GM12872 (cell line): ENCODE data around the gene GATAD2B.

Source experiments
- TF ChIP-seq, protein P1 (sequence below): IDR thresholded peaks from 3 replicates; pipeline ENCODE4 v1.5.1; 2011; ENCODE audit warnings: low read depth, mild to moderate bottlenecking, low read length, moderate library complexity; ENCODE audit not compliant: insufficient read depth

Gene GATAD2B

DNA sequence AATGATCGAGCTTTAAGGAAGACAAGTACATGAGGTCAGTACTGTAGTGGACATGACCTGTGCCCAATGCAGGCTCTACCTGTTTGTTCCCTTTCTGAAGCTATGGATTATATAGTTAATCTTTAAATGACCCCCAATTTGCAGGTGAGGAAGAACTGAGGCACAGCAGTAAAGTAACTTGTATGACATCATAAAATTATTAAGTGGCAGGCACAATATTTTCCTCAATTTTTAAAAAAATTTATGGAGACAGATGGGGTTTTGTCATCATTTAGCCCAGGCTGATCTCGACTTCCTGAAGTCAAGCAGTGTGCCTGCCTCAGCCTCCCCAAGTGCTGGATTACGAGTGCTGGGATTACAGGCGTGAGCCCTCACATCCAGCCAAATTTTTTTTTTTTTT lies 3.6 kb upstream of the GATAD2B start:
- TF ChIP-seq, protein P1, sequence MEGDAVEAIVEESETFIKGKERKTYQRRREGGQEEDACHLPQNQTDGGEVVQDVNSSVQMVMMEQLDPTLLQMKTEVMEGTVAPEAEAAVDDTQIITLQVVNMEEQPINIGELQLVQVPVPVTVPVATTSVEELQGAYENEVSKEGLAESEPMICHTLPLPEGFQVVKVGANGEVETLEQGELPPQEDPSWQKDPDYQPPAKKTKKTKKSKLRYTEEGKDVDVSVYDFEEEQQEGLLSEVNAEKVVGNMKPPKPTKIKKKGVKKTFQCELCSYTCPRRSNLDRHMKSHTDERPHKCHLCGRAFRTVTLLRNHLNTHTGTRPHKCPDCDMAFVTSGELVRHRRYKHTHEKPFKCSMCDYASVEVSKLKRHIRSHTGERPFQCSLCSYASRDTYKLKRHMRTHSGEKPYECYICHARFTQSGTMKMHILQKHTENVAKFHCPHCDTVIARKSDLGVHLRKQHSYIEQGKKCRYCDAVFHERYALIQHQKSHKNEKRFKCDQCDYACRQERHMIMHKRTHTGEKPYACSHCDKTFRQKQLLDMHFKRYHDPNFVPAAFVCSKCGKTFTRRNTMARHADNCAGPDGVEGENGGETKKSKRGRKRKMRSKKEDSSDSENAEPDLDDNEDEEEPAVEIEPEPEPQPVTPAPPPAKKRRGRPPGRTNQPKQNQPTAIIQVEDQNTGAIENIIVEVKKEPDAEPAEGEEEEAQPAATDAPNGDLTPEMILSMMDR, result no peak

DNA sequence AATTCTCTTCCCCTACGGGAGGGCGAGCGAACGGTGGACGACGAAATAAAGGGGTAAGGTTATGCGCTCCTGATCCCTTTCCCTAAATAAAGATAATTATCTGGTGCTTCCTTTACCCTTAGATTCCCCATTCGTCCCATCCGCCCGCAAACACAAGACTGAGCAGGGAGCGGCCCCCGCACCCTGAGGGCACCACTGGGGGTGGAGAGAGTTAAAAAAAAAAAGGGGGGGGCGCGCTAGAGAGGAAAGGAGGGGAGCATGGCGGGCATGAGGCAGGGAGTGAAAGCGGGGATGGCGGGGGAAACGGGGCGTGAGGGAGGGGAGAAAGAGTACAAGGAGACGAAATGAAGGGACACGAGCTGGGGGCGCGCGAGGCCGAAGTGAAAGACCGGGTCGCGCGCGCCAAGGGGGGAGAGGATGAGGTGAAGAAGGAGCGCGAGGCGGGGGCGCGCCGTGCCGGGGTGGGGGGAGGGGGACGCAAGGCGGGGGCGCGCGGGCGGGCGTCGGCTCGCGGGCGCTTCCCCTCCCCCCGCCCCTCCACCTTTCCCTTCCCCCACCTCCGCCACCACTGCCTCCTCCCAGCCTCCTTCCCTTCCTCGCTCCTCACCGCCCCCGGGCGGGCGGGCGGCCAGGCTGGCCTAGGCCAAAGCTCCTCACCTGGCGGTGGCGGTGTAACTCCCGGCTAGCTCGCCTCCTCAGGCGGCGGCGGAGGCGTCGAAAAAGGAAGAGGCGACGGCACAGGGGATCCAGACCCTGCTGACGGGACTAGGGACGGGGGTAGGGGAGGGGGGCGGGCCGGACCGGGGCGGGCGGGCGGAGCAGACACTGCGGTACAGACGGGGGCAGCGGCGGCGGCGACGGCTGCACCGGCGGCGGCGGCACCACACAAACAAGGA lies 448 bp downstream of the GATAD2B start:
- TF ChIP-seq, protein P1, result peak; percentile 27; the same call in 1 of the 3 replicates

DNA sequence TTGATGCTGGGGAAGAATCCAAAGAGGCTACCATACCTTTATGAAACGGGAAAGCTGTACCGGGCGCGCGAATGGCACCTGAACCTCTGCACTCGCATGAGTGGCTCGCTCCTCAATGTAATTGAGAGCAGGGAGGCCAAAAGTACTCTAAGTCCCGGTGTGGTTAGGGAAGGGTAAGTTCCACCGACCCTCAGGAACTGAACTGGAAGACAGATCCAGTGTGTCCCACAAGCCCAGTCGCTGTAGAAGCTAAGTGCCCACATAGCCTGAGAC lies 1.0 kb downstream of the GATAD2B start:
- TF ChIP-seq, protein P1, result no peak

DNA sequence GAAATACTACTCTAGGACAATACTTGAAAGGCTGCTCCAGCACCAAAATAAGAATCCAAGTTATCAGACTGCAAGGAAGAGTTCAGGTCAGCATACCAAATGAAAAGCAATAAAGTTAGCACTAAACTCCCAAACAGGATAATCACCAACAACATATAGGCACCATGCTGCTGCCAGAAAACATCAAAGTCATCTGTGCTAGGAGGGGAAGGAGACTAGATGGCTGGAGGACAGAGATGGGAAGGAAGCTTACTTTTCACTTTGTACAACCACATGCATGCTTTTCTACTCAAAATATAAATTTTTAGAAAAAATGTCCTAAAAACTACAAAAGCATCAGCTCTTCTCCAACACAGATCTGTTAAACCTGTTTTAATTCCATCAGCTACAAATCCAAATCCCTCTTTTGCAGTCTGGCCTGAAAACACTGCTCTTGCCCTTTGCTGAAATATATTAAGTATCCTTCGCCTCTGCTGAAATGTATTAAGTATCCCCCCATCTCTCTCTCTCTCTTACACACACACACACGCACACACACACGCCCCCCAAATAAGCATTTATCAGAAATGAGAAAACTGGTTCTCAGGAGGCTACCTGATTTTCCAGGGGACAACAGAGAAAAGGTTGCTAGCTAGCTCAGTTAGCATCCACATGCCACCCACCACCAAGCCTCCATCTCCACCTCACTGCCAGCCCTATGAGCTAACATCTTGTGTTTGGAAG lies 1.5 kb downstream of the GATAD2B start:
- TF ChIP-seq, protein P1, result no peak

DNA sequence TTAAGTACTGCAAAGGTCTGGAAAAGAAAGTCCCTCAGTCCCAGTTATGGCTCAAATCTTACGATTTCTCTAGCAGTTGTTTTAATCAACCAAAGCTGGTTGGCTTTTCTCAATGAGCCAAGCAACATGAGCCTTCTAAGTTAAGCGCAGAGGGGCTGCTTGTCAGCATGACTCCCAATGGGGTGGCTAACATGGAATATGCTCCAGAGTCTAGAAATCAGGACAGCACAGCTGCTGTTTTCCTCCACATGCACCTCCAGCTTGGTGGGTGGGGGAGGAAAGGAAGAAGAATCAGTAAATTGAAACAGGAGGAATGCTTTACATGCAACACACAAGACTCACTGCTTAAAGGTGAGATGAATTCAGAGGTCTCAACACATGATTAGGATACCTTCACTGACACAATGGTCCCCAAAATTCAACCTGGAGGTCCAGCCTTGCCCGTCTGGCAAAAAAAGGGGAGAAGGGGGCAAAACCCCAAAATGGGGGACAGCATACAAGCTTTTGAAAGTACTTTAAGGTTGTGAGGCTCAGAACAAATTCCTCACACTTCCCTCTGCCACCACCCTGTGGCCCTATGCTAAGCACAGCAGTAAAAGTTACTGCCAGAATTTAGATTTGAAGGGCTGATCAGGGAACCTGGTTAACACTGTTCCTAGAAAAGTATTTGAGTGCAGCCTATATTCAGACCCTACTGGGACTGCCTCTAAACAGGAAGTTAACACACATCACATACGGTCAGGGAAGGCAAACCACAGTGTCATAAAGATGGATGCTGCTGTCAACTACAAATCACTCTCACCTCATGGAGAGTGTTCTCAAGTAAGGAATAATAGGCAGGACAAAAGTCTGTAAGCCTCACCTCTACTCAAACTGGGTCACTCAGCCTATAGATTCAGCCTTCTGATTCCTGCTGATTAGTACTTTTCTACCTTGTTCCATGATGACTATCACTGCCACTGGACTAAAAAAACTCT lies 2.6 kb downstream of the GATAD2B start:
- TF ChIP-seq, protein P1, result peak; percentile 45; the same call in 2 of the 3 replicates

DNA sequence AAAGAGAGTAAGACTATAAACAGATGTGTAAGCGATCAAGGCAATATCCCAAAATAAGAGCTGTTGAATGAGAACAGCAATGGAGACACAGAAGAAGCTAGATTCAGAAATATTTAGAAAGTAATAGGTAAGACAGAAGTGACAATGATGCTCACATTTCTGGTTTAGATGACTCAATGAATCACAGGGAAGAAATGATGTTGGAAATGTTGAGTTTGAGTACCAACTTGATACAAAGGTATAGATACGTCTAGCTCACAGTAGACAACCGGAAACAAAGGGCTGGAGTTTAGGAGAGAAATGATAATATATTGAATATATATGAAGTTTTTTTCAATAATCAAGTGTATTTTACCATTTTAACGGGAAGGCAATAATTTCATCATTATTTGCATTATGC lies 6.5 kb downstream of the GATAD2B start:
- TF ChIP-seq, protein P1, result no peak

DNA sequence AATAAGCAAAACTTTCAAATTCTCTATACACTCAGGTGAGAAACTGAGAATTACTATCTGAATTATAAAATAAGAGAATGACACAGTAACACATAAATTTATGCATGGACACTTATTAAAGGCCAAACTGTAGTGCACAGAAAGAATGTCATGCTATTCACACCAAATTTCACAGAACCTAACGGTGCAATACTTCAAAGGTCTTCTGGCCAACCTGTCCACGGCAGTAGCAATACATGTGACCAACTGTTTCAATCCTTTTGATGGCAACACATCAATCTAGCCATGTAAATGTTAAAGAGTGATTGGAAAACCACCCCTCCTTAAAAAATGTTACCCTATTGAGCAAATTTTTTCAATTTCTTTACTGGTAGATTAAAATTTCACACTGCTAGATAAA lies 10.4 kb downstream of the GATAD2B start:
- TF ChIP-seq, protein P1, result no peak
